Embryonic facial prominence (tissue), 1 donor: ENCODE results near the gene TUBG2.
A peak's percentile ranks its signal among the peaks of the same experiment; 100 is the strongest.
"Not testable (repeated sequence)": the region's sequence is repeated elsewhere in the genome, so short reads cannot be mapped to it uniquely, and the experiment has no call there.

Experiments
- DNase-seq: peaks from one replicate; pipeline ENCODE4 v3.0.0-alpha.2; 2016; ENCODE audit errors: extremely low spot score

The TUBG2 gene

DNA sequence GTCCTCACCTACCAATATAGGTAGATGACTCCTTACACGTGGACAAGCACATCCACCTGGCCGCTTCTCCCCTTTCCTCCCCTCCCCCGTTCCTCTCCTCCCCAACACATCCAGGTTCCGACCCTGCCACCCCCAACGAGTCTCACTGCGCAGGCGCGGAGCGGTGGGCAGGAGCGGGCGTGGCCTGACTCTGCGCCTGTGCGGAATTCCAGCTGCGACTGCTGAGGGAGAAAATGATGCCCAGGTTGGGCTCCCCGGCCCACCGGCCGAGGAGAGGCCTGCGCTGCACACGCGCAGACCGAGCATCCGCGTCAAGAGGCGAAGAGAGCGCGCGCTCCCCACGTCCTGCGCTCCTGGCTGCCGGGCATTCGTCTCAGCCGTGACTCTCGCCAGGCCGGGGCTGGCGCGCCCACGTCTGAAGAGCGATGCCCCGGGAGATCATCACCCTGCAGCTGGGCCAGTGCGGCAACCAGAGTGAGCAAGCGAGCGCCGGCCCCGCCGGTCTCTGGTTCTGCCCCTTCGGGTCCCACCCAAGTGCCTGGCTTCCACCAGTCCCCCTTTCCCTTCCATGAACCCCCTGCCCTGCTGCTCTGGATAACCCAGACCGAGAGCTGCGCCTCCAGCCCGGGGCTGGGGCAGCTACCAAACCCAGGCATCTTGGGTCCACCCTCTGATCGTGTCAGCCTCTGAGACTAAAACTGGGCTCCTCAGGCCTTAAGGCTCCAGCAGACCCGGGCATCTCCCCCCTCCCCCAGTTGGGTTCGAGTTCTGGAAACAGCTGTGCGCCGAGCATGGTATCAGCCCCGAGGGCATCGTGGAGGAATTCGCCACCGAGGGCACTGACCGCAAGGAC lies at the start of gene TUBG2:
TSS of gene TUBG2 (plus strand) at position 206 of the 853 bp plus-strand sequence. CDS start at position 426, 220 bp downstream.
- DNase-seq: peak; percentile 77

DNA sequence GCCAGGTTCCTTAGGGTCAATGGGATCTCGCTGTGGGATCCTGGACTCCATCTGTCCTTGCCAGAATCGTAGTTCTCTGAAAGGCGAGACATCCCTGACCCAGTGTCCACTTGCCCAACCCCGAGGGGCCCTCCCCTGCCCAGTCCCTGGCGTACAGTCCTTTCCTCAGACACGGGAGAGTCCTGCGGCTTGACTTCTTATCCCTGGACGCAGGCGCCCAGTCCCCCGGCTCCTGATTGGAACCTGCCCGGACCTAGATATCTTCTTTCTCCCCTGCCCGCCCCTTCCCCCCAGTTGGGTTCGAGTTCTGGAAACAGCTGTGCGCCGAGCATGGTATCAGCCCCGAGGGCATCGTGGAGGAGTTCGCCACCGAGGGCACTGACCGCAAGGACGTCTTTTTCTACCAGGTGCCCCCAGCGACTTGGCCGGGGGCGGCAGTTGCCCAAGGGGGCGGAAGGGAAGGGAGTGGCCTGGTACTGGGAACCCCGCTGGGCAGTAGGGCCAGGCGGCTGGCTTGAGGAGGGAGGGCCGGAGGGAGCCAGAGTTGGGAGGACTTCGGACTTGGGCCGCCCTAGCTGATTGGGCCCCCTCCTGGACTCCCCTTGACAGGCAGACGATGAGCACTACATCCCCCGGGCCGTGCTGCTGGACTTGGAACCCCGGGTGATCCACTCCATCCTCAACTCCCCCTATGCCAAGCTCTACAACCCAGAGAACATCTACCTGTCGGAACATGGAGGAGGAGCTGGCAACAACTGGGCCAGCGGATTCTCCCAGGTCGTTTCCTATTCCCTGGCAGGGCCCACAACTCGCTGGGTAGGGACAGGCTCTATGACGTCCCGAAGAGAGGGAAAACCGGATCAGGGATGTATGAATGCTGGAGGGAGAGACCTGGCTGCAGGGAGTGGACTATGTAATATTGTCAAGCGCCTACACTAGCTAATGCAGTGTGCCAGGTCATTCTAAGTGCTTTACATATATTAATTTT lies 49.0 kb upstream of the TUBG2 start:
- DNase-seq: not testable (repeated sequence)

DNA sequence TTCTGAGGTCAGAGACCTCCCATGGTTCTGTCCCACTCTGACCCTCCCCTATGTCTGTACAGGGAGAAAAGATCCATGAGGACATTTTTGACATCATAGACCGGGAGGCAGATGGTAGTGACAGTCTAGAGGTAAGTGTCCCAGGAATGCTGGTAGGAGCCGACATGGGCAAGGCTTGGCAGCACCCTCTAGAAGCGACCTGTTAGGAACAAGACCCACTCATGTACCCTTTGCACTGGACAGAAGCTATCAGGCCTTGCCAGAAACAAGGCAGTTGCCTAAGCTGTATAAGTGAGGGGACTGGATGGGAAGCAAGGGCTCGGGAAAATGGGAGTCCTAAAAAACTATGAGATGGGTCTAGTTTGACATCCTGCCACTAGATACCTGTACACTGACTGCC lies 47.1 kb upstream of the TUBG2 start:
- DNase-seq: no peak

DNA sequence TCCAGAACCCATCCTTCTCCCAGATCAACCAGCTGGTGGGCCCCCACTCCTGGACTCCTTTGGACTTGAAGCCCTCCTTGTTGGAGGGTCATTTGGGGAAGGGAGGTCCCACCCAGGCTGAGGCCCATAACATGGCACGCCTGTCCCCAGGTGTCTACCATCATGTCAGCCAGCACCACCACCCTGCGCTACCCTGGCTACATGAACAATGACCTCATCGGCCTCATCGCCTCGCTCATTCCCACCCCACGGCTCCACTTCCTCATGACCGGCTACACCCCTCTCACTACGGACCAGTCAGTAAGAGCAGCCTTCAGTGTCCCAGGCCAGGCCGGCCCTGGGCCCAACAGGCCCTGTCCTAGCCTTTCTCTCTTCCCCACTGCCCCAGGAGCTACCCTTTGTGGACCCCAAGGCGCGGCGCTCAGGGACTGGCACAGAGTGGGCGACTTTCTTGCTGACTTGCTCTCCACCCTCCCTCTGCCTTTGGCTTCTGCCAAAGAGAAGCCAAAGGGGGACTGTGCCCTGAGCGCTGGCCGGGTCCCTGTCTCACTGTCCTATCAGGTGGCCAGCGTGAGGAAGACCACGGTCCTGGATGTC lies 45.3 kb upstream of the TUBG2 start:
- DNase-seq: no peak

- DNase-seq: no peak
Observed at GRCh38 chr17:42617956-42618431, 41.1 kb upstream of the TUBG2 start.

DNA sequence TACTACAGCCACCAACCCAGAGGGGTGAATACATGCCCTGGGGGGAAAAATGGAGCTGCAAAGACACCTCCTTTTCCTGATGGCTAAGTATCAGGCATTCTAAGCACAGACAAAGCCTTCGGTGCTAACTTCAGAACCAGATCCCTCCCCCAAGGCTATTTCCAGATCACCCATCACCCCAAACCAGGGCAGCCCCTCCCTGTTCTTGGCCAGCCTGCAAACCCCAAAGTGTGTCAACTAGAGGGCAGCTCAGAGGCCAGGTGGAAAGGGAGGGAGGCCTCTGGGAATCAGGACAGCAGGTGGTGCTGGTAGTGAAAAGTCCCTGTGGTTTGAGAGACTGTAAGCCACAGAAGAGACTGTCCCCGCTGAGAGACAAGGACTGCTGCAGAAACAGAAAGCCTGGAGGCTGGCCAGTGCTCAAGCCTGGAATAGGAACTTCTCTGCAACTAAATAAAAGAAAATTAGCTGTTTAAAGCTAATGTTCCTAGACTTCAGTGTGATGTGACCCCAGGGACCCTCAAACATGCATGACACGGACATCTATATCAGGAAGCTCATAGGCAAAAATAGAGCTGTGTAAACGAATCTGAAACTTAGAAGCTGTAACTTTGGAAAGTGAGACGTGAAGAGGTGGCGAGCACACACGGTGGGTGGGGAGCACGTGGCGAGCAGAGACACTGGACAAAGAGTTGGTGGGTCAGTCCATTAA lies 40.5 kb upstream of the TUBG2 start:
- DNase-seq: no peak

DNA sequence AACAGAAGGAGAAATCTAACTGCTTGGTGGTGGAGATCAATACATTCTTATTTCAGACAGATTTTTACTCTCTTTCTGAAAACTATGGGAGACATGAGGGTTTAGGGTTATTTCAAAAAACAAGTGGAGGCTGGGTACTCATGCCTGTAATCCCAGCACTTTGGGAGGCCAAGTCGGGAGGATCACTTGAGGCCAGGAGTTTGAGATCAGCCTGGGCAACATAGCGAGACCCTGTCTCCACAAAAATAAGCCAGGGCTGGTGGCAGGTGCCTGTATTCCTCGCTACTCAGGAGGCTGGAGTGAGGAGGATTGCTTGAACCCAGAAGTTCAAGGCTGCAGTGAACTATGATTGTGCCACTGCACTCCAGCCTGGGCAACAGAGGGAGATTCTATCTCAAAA lies 37.1 kb upstream of the TUBG2 start:
- not testable (repeated sequence) for DNase-seq

DNA sequence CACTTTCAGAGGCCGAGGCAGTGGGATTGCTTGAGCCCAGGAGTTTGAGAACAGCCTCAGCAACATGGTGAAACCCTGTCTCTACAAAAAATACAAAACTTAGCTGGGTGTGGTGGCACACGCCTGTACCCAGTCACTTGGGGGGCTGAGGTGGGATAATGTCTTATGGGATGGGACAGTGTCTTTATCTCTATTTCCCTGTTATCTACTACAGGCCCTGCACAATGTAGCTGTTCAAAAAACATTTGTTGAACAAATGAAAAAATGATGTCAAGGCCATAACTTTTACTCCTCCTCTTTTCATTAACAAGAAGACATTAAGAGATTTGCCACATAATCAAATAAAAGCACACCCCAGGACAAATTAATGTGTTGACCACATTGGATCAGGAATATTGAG lies 35.8 kb upstream of the TUBG2 start:
- DNase-seq: no peak

DNA sequence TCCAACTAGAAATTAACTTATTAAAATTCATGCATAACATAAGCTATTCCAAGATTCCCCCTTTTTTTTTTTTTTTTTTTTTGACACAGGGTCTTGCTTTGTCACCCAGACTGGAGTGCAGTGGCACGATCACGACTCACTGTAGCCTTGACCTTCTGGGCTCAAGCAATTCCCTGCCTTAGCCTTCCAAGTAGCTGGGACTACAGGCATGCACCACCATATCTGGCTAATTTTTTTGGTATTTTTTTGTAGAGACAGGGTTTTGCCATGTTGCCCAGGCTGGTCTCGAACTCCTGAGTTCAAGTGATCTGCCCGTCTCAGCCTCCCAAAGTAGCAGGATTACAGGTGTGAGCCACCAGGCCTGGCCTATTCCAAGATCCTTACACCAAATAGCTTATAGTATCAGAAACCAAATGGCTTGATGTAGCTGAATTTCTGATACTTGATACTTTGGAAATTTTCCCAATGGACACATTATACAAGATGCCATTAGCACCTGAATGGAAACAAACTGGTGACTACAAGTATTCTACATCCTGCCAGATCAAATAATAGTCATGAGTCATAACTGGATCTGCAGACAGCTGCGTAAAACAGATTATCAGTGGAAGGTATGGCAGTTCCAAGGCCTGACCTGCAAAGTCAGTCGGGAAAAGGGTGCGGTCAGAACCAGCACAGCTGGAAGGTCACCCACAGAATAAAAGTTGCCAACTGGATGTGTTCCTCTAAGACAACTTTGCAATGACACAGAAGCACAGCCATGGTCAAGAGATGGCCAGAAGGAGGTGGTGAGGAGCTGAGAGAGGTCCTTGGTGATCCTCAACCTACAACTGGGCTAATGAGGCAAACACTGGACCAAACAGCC lies 35.1 kb upstream of the TUBG2 start:
- no peak for DNase-seq

- DNase-seq: not testable (repeated sequence)
Observed at GRCh38 chr17:42627032-42627764, 31.9 kb upstream of the TUBG2 start.

GRCh38 chr17:42629411-42630009 lies 29.6 kb upstream of the TUBG2 start:
- DNase-seq: no peak

DNA sequence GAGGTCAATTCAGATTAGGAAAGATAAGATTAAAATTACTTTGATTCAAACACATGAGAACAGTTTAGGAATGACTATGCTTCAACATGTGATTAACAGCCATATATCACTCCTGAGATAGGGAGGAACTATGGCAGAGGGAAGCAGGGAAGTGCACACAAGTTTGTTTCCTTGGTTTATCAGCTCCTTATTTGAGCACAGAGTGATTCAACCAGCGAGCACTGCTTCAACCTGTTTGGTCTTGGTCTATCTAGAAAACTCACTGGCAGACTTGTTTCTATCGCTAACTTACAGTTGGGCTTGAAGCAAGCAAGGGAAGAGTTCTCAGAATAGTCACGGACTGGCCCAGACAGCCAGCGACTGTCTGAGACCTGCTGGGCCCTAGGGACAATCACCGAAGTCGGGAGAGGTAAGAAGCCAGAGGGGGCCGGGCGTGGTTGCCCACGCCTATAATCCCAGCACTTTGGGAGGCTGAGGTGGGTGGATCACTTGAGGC lies 26.1 kb upstream of the TUBG2 start:
- no peak for DNase-seq

- DNase-seq: no peak
Observed at GRCh38 chr17:42639525-42640113, 19.5 kb upstream of the TUBG2 start.

GRCh38 chr17:42640121-42640520 lies 19.0 kb upstream of the TUBG2 start:
- DNase-seq: no peak

DNA sequence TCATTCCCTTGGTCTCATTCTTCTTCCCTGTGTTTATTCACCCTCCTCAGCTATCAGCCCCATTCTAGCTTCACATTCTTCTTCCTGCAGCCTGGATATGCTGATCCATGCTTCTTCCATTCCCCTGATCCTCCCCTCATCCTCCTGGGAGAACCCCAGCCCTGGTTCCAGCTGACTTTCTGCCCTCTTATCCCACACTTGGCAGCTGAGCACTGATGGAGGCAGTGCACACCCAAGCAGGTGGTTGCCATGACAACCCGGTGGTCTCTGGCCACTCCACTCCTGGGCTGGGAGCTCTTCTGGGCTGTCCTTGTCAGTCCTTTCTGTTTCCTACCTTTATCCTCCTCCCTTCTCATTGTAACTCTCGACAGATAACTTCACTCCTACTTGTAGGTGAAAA lies 16.7 kb upstream of the TUBG2 start:
- no peak for DNase-seq

- DNase-seq: no peak
Observed at GRCh38 chr17:42647778-42648177, 11.3 kb upstream of the TUBG2 start.

GRCh38 chr17:42651392-42651791 lies 7.7 kb upstream of the TUBG2 start:
- no peak for DNase-seq
